A673 (cell line): ENCODE measurements around the gene ENTHD1. TPM values are rescaled to one million over a fixed set of nuclear protein-coding genes. Genes with fewer than 3 reads are reported as not detected.

ENCODE experiments used
- BruUV-seq: library from RNA; stranded (reverse); fragments of 400-500 nt; replicated peaks from 2 replicates; lab custom pipeline; 2021; lab: Mats Ljungman, UMichigan
- CTCF ChIA-PET: fragments of 300-600 bp; sonication (Branson Sonifier 250); formaldehyde crosslinking; loops from one replicate; lab custom pipeline; 2022; ENCODE audit warnings: antibody characterized with exemption; lab: Charles Lee
- POLR2A ChIA-PET: fragments of 300-600 bp; sonication (Branson Sonifier 250); formaldehyde crosslinking; loops from one replicate; lab custom pipeline; 2022; ENCODE audit warnings: antibody characterized with exemption; ENCODE audit not compliant: low non-redundant PET; lab: Charles Lee
- DNase-seq: peaks from one replicate; pipeline ENCODE4 v3.0.0-alpha.2; 2015; ENCODE audit warnings: low spot score
- H3K27ac ChIP-seq: fragments of 200-600 bp; sonication (generic); 2 replicates; pipeline ENCODE4 v1.5.1; 2016; ENCODE audit warnings: mixed run types, low read depth, mild to moderate bottlenecking, mixed read lengths, antibody characterized with exemption, low read length; ENCODE audit not compliant: poor library complexity, severe bottlenecking
- H3K27me3 ChIP-seq: fragments of 200-600 bp; sonication (generic); replicated peaks from 2 replicates; pipeline ENCODE4 v1.6.1; 2017; ENCODE audit warnings: mixed run types, low read depth, mild to moderate bottlenecking, mixed read lengths, antibody characterized with exemption, low read length; ENCODE audit not compliant: insufficient read depth, poor library complexity
- H3K36me3 ChIP-seq: fragments of 200-600 bp; sonication (generic); 2 replicates; pipeline ENCODE4 v1.6.1; 2016; ENCODE audit warnings: mixed run types, mild to moderate bottlenecking, mixed read lengths, antibody characterized with exemption, low read length; ENCODE audit not compliant: insufficient read depth, poor library complexity, severe bottlenecking
- H3K4me1 ChIP-seq: fragments of 200-600 bp; sonication (generic); 2 replicates; pipeline ENCODE4 v1.6.1; 2017; ENCODE audit warnings: mixed run types, mild to moderate bottlenecking, mixed read lengths, antibody characterized with exemption, low read length; ENCODE audit not compliant: insufficient read depth, poor library complexity, severe bottlenecking
- H3K4me3 ChIP-seq: fragments of 200-600 bp; sonication (generic); 2 replicates; pipeline ENCODE4 v1.5.1; 2016; ENCODE audit warnings: low read depth, mixed run types, mild to moderate bottlenecking, mixed read lengths, low read length; ENCODE audit not compliant: poor library complexity, severe bottlenecking
- H3K9me3 ChIP-seq: fragments of 200-600 bp; sonication (generic); 2 replicates; pipeline ENCODE4 v1.6.1; 2016; ENCODE audit warnings: mixed run types, low read depth, mild to moderate bottlenecking, mixed read lengths, antibody characterized with exemption, low read length; ENCODE audit not compliant: poor library complexity, severe bottlenecking
- CTCF ChIP-seq: fragments of 300-800, 200-600 bp; sonication (generic); conservative IDR thresholded peaks from 2 replicates; pipeline ENCODE4 v1.5.1; 2017; ENCODE audit warnings: low read depth, mild to moderate bottlenecking, antibody characterized with exemption, low read length, moderate library complexity, mixed read lengths
- EZH2 ChIP-seq: fragments of 200-600 bp; sonication (generic); IDR thresholded peaks from 2 replicates; pipeline ENCODE4 v1.6.1; 2017; ENCODE audit warnings: borderline replicate concordance, low read depth, mild to moderate bottlenecking, mixed read lengths, antibody characterized with exemption, low read length; ENCODE audit not compliant: poor library complexity, severe bottlenecking
- intact Hi-C: fragments of 100-400 bp; cut with micrococcal nuclease; formaldehyde crosslinking; loops from one replicate; pipeline ENCODE4 v1.10.0; 2022; ENCODE audit not compliant: unreplicated experiment
- total RNA-seq: library from RNA; stranded (reverse); gene quantifications from 2 replicates; pipeline ENCODE4 v1.2.3, GENCODE V29; 2021

The ENTHD1 gene
- total RNA-seq, 1 experiment from 2014 or later = not detected

- no peak overlapping the region for H3K4me3 ChIP-seq
- no peaks in the 10 kb centered on the region for H3K27me3 ChIP-seq
- peak; percentile 14 for DNase-seq
- CTCF ChIA-PET = no interaction called here
- TF ChIP-seq CTCF (no peak), EZH2 (no peak)
- BruUV-seq = no TSS peak
- peaks cover 12% of the 10 kb centered on the region for H3K4me1 ChIP-seq
- H3K9me3 ChIP-seq = no peaks in the 10 kb centered on the region
- no peak overlapping the region for H3K27ac ChIP-seq
- POLR2A ChIA-PET = no interaction called here
- H3K36me3 ChIP-seq = no peaks in the 10 kb centered on the region
- intact Hi-C loops = no loop called here
These were observed 193.8 kb downstream of the ENTHD1 start for GRCh38 chr22:39699631-39700360.

GRCh38 chr22:39697790-39698430 is 195.7 kb downstream of the ENTHD1 start:
- H3K9me3 ChIP-seq = no peaks in the 10 kb centered on the region
- H3K27ac ChIP-seq = no peak overlapping the region
- H3K27me3 ChIP-seq = no peaks in the 10 kb centered on the region
- ChIA-PET POLR2A (no interaction called here), CTCF (no interaction called here)
- BruUV-seq = no TSS peak
- no peaks in the 10 kb centered on the region for H3K4me1 ChIP-seq
- intact Hi-C loops = no loop called here
- H3K4me3 ChIP-seq = no peak overlapping the region
- no peak for DNase-seq
- no peak for TF ChIP-seq CTCF
- no peak for TF ChIP-seq EZH2
- no peaks in the 10 kb centered on the region for H3K36me3 ChIP-seq

GRCh38 chr22:39693943-39694500 is 199.5 kb downstream of the ENTHD1 start:
- no peaks in the 10 kb centered on the region for H3K36me3 ChIP-seq
- intact Hi-C loops = no loop called here
- no peak overlapping the region for H3K4me3 ChIP-seq
- H3K9me3 ChIP-seq = no peaks in the 10 kb centered on the region
- peaks cover 22% of the 10 kb centered on the region for H3K4me1 ChIP-seq
- no peaks in the 10 kb centered on the region for H3K27me3 ChIP-seq
- ChIA-PET POLR2A (no interaction called here), CTCF (no interaction called here)
- no peak for TF ChIP-seq CTCF
- TF ChIP-seq EZH2 = no peak
- no peak overlapping the region for H3K27ac ChIP-seq
- no peak for DNase-seq
- no TSS peak for BruUV-seq

Other genes with a start within 250 kb of the ENTHD1 start
- not detected in 2 replicates for gene GRAP2, start 7.3 kb upstream of the ENTHD1 start, total RNA-seq
- gene TMA7B, start 66.6 kb upstream of the ENTHD1 start, total RNA-seq = not detected in 2 replicates
- gene FAM83F, start 101.2 kb upstream of the ENTHD1 start, total RNA-seq = not detected in 2 replicates